ENCODE results near the gene MRPL43.

- TF ChIP-seq CTCF (IDR thresholded peaks at IDR 0.05) (no peak), POLR2A (IDR thresholded peaks at IDR 0.05) (no peak), EP300 (IDR thresholded peaks at IDR 0.05) (no peak)
These were observed 27.0 kb downstream of the MRPL43 start for GRCh38 chr10:100960251-100960650.

Measured in ovary (tissue), 3 donors.